Neural progenitor cell (in vitro differentiated cells): Measurements from ENCODE around the gene LSM11. TPM values are rescaled to one million over a fixed set of nuclear protein-coding genes. Genes with fewer than 3 reads are reported as not detected.

ENCODE experiments used
- DNase-seq: peaks from one replicate; pipeline ENCODE4 v3.0.0-alpha.2; 2016; ENCODE audit warnings: low spot score
- H2AFZ ChIP-seq: fragments of 200-600 bp; sonication (generic); replicated peaks from 2 replicates; pipeline ENCODE4 v1.6.1; 2016; ENCODE audit warnings: antibody characterized with exemption
- H3F3A ChIP-seq: fragments of 200-600 bp; sonication (generic); 2 replicates; pipeline ENCODE4 v1.6.1; 2016; ENCODE audit warnings: antibody characterized with exemption, low read depth
- H3K27ac ChIP-seq: fragments of 200-600 bp; sonication (generic); 2 replicates; pipeline ENCODE4 v1.5.1; 2016; ENCODE audit warnings: mild to moderate bottlenecking
- H3K27me3 ChIP-seq: fragments of 200-600 bp; sonication (generic); 2 replicates; pipeline ENCODE4 v1.6.1; 2016; ENCODE audit warnings: mild to moderate bottlenecking, moderate library complexity
- H3K36me3 ChIP-seq: fragments of 200-600 bp; sonication (generic); 2 replicates; pipeline ENCODE4 v1.5.1; 2016
- H3K4me1 ChIP-seq: fragments of 200-600 bp; sonication (generic); 2 replicates; pipeline ENCODE4 v1.6.1; 2016; ENCODE audit warnings: mixed run types
- H3K4me2 ChIP-seq: fragments of 200-600 bp; sonication (generic); 2 replicates; pipeline ENCODE4 v1.6.1; 2016
- H3K4me3 ChIP-seq: fragments of 200-600 bp; sonication (generic); 2 replicates; pipeline ENCODE4 v1.5.1; 2016
- H3K79me2 ChIP-seq: fragments of 200-600 bp; sonication (generic); 2 replicates; pipeline ENCODE4 v1.6.1; 2016; ENCODE audit warnings: low read depth
- H3K9ac ChIP-seq: fragments of 200-600 bp; sonication (generic); 2 replicates; pipeline ENCODE4 v1.6.1; 2016
- H3K9me3 ChIP-seq: fragments of 200-600 bp; sonication (generic); 2 replicates; pipeline ENCODE4 v1.5.1; 2016; ENCODE audit warnings: low read depth
- H4K20me1 ChIP-seq: fragments of 200-600 bp; sonication (generic); 2 replicates; pipeline ENCODE4 v1.6.1; 2016; ENCODE audit warnings: low read depth
- H3K27ac Mint-ChIP-seq: 3 replicates; pipeline ENCODE4 v1.8.0; 2021; ENCODE audit warnings: mixed read lengths
- H3K27me3 Mint-ChIP-seq: 2 replicates; pipeline ENCODE4 v1.8.0; 2022; ENCODE audit warnings: low read depth, mild to moderate bottlenecking, inconsistent platforms, moderate library complexity, mixed read lengths; ENCODE audit not compliant: insufficient read depth
- H3K36me3 Mint-ChIP-seq: 3 replicates; pipeline ENCODE4 v1.8.0; 2021; ENCODE audit warnings: mixed read lengths
- H3K4me1 Mint-ChIP-seq: 3 replicates; pipeline ENCODE4 v1.8.0; 2021; ENCODE audit warnings: mixed read lengths
- H3K4me3 Mint-ChIP-seq: 3 replicates; pipeline ENCODE4 v1.8.0; 2021; ENCODE audit warnings: mild to moderate bottlenecking, moderate library complexity, mixed read lengths
- H3K9me3 Mint-ChIP-seq: 3 replicates; pipeline ENCODE4 v1.8.0; 2020; ENCODE audit warnings: mixed read lengths
- CTCF ChIP-seq: fragments of 200-600 bp; sonication (generic); IDR thresholded peaks from 2 replicates; pipeline ENCODE4 v1.5.1; 2017; ENCODE audit warnings: antibody characterized with exemption, mild to moderate bottlenecking
- EZH2 ChIP-seq: fragments of 200-600 bp; sonication (generic); IDR thresholded peaks from 2 replicates; pipeline ENCODE4 v1.6.1; 2017; ENCODE audit warnings: antibody characterized with exemption, mild to moderate bottlenecking, moderate library complexity
- EZH2phosphoT487 ChIP-seq: fragments of 200-600 bp; sonication (generic); IDR thresholded peaks from 2 replicates; pipeline ENCODE4 v1.6.1; 2017; ENCODE audit warnings: antibody characterized with exemption
- total RNA-seq: library from RNA; depleted of rRNA; stranded (reverse); fragments of >200 nt; gene quantifications from 2 replicates; pipeline ENCODE4 v1.2.3, GENCODE V29; 2015; ENCODE audit warnings: low replicate concordance

The LSM11 gene
- total RNA-seq, 1 donor from 2014 or later: 13.6 TPM

GRCh38 chr5:157749462-157749799, 5.9 kb downstream of the LSM11 start:
- Mint-ChIP-seq H3K9me3 (no peaks in the 10 kb centered on the region), H3K27me3 (no peaks in the 10 kb centered on the region), H3K4me1 (peaks cover 24% of the 10 kb centered on the region), H3K36me3 (peaks cover 4% of the 10 kb centered on the region), H3K27ac (no peak overlapping the region), H3K4me3 (no peak overlapping the region)
- Histone ChIP-seq H3K9ac (no peak overlapping the region), H3K79me2 (no peaks in the 10 kb centered on the region), H3K36me3 (no peaks in the 10 kb centered on the region), H3K27ac (no peak overlapping the region), H3K9me3 (no peaks in the 10 kb centered on the region), H3K4me1 (peaks cover 5% of the 10 kb centered on the region), H3K4me3 (no peak overlapping the region), H3K4me2 (no peak overlapping the region), H3F3A (no peaks in the 10 kb centered on the region), H3K27me3 (peaks cover 10% of the 10 kb centered on the region), H4K20me1 (no peaks in the 10 kb centered on the region), H2AFZ (no peak overlapping the region)
- no peak for TF ChIP-seq CTCF
- no peak for TF ChIP-seq EZH2phosphoT487
- TF ChIP-seq EZH2: no peak
- no peak for DNase-seq

GRCh38 chr5:157750320-157750719, 6.8 kb downstream of the LSM11 start:
- Mint-ChIP-seq H3K36me3 (peaks cover 5% of the 10 kb centered on the region), H3K4me1 (peaks cover 17% of the 10 kb centered on the region), H3K4me3 (no peak overlapping the region), H3K27ac (no peak overlapping the region), H3K27me3 (no peaks in the 10 kb centered on the region), H3K9me3 (no peaks in the 10 kb centered on the region)
- no peaks in the 10 kb centered on the region for H3K9me3 ChIP-seq
- DNase-seq: no peak
- no peaks in the 10 kb centered on the region for H3F3A ChIP-seq
- H3K4me1 ChIP-seq: no peaks in the 10 kb centered on the region
- peaks cover 1% of the 10 kb centered on the region for H3K27me3 ChIP-seq
- no peak overlapping the region for H3K9ac ChIP-seq
- H3K36me3 ChIP-seq: no peaks in the 10 kb centered on the region
- H3K4me2 ChIP-seq: no peak overlapping the region
- H3K4me3 ChIP-seq: no peak overlapping the region
- no peaks in the 10 kb centered on the region for H4K20me1 ChIP-seq
- H3K79me2 ChIP-seq: no peaks in the 10 kb centered on the region
- H3K27ac ChIP-seq: no peak overlapping the region
- H2AFZ ChIP-seq: no peak overlapping the region
- TF ChIP-seq EZH2 (no peak), EZH2phosphoT487 (no peak), CTCF (no peak)

GRCh38 chr5:157756122-157756521, 12.6 kb downstream of the LSM11 start:
- no peak overlapping the region for H3K4me3 Mint-ChIP-seq
- H3K79me2 ChIP-seq: no peaks in the 10 kb centered on the region
- H3K9me3 Mint-ChIP-seq: no peaks in the 10 kb centered on the region

More at GRCh38 chr5:157756122-157756521, 12.6 kb downstream of the LSM11 start:
- Histone ChIP-seq H2AFZ (no peak overlapping the region), H3K9ac (no peak overlapping the region), H3K36me3 (no peaks in the 10 kb centered on the region), H3K9me3 (no peaks in the 10 kb centered on the region), H3K4me3 (no peak overlapping the region), H3K4me1 (no peaks in the 10 kb centered on the region), H4K20me1 (no peaks in the 10 kb centered on the region), H3K27ac (no peak overlapping the region), H3K27me3 (no peaks in the 10 kb centered on the region), H3F3A (no peaks in the 10 kb centered on the region), H3K4me2 (no peak overlapping the region)
- H3K27ac Mint-ChIP-seq: no peak overlapping the region
- peaks cover 2% of the 10 kb centered on the region for H3K27me3 Mint-ChIP-seq
- TF ChIP-seq EZH2 (no peak), EZH2phosphoT487 (no peak), CTCF (no peak)
- DNase-seq: no peak
- H3K36me3 Mint-ChIP-seq: peaks cover 6% of the 10 kb centered on the region
- H3K4me1 Mint-ChIP-seq: no peaks in the 10 kb centered on the region
